HEK293 (cell line): ENCODE results near the gene CHST9.

Source experiments
- MYNN ChIP-seq: fragments of 450-650 bp; formaldehyde crosslinking; IDR thresholded peaks from 2 replicates; pipeline ENCODE4 v1.5.1; 2016; ENCODE audit warnings: missing biosample characterization, missing genetic modification characterization, borderline replicate concordance
- SETDB1 ChIP-seq: IDR thresholded peaks from one replicate; pipeline ENCODE4 v1.6.1; 2017; ENCODE audit warnings: mild to moderate bottlenecking, low read length, moderate library complexity, mixed read lengths; ENCODE audit not compliant: insufficient read length
- ZFP37 ChIP-seq: fragments of 450-650 bp; formaldehyde crosslinking; IDR thresholded peaks from 2 replicates; pipeline ENCODE4 v1.5.1; 2016; ENCODE audit warnings: missing biosample characterization, missing genetic modification characterization
- ZNF138 ChIP-seq: fragments of 450-650 bp; formaldehyde crosslinking; IDR thresholded peaks from 2 replicates; pipeline ENCODE4 v1.5.1; 2016; ENCODE audit warnings: missing biosample characterization, missing genetic modification characterization, borderline replicate concordance
- ZNF335 ChIP-seq: fragments of 450-650 bp; formaldehyde crosslinking; conservative IDR thresholded peaks from 2 replicates; pipeline ENCODE4 v1.5.1; 2016; ENCODE audit warnings: missing biosample characterization, missing genetic modification characterization
- ZNF707 ChIP-seq: fragments of 450-650 bp; formaldehyde crosslinking; IDR thresholded peaks from 2 replicates; pipeline ENCODE4 v1.5.1; 2016; ENCODE audit warnings: missing biosample characterization, missing genetic modification characterization
- ZNF76 ChIP-seq: fragments of 450-650 bp; formaldehyde crosslinking; IDR thresholded peaks from 2 replicates; pipeline ENCODE4; 2016; ENCODE audit warnings: low read depth, missing biosample characterization, missing genetic modification characterization, borderline replicate concordance
- TF ChIP-seq, protein P1 (sequence below): fragments of 450-650 bp; formaldehyde crosslinking; IDR thresholded peaks from 2 replicates; pipeline ENCODE4 v1.5.1; 2016; ENCODE audit warnings: missing biosample characterization, missing genetic modification characterization
- TF ChIP-seq, protein P2 (sequence below): fragments of 450-650 bp; formaldehyde crosslinking; IDR thresholded peaks from 2 replicates; pipeline ENCODE4 v1.5.1; 2017; ENCODE audit warnings: missing biosample characterization, mild to moderate bottlenecking, missing genetic modification characterization, moderate library complexity
- TF ChIP-seq, protein P3 (sequence below): fragments of 450-650 bp; formaldehyde crosslinking; conservative IDR thresholded peaks from 2 replicates; pipeline ENCODE4 v1.5.1; 2016; ENCODE audit warnings: low read depth, missing biosample characterization, missing genetic modification characterization
- TF ChIP-seq, protein P4 (sequence below): fragments of 450-650 bp; formaldehyde crosslinking; IDR thresholded peaks from 2 replicates; pipeline ENCODE4 v1.5.1; 2016; ENCODE audit warnings: missing biosample characterization, missing genetic modification characterization

DNA sequence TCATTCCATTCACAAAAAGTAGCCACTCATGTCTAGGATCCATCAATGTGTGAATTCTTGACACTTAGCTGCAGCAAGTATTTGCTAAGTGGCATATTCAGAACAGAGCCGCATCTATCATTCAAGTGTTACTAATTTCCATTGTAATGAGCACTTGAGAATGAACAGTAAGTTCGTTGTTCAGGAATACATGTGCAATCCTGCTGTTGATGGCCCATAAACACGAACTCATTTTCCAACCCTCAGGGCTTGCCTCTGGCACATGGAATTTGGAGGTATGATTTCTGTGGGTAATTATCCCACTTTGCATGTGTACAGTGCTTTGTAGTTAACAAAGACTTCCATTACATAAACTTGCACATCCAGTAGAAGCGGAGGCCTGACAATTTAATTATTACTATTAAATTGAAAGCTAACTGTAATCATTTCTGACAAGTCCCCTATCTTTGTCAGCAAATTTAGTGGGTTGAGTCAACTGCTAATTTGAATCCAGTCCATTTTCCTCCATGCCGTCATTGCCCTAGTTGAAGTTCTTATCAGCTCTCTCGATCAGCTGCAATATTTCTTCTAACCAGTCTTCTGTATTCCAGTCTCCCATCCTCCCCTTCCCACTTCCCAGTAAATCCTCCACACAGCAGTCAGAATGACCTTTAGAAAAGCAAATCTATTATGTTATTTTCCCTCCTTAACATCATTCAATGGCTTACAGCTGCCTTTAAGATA lies 203.6 kb downstream of the CHST9 start:
- TF ChIP-seq ZNF335 (tag by site-specific recombination) (no peak), ZNF76 (no peak), ZNF707 (no peak), ZFP37 (tag by site-specific recombination) (no peak), MYNN (tag by site-specific recombination) (no peak), SETDB1 (no peak), ZNF138 (tag by site-specific recombination) (no peak)
- TF ChIP-seq, protein P1, sequence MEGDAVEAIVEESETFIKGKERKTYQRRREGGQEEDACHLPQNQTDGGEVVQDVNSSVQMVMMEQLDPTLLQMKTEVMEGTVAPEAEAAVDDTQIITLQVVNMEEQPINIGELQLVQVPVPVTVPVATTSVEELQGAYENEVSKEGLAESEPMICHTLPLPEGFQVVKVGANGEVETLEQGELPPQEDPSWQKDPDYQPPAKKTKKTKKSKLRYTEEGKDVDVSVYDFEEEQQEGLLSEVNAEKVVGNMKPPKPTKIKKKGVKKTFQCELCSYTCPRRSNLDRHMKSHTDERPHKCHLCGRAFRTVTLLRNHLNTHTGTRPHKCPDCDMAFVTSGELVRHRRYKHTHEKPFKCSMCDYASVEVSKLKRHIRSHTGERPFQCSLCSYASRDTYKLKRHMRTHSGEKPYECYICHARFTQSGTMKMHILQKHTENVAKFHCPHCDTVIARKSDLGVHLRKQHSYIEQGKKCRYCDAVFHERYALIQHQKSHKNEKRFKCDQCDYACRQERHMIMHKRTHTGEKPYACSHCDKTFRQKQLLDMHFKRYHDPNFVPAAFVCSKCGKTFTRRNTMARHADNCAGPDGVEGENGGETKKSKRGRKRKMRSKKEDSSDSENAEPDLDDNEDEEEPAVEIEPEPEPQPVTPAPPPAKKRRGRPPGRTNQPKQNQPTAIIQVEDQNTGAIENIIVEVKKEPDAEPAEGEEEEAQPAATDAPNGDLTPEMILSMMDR (tag by site-specific recombination): no peak
- TF ChIP-seq, protein P2, sequence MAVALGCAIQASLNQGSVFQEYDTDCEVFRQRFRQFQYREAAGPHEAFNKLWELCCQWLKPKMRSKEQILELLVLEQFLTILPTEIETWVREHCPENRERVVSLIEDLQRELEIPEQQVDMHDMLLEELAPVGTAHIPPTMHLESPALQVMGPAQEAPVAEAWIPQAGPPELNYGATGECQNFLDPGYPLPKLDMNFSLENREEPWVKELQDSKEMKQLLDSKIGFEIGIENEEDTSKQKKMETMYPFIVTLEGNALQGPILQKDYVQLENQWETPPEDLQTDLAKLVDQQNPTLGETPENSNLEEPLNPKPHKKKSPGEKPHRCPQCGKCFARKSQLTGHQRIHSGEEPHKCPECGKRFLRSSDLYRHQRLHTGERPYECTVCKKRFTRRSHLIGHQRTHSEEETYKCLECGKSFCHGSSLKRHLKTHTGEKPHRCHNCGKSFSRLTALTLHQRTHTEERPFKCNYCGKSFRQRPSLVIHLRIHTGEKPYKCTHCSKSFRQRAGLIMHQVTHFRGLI (tag by site-specific recombination): no peak
- TF ChIP-seq, protein P3, sequence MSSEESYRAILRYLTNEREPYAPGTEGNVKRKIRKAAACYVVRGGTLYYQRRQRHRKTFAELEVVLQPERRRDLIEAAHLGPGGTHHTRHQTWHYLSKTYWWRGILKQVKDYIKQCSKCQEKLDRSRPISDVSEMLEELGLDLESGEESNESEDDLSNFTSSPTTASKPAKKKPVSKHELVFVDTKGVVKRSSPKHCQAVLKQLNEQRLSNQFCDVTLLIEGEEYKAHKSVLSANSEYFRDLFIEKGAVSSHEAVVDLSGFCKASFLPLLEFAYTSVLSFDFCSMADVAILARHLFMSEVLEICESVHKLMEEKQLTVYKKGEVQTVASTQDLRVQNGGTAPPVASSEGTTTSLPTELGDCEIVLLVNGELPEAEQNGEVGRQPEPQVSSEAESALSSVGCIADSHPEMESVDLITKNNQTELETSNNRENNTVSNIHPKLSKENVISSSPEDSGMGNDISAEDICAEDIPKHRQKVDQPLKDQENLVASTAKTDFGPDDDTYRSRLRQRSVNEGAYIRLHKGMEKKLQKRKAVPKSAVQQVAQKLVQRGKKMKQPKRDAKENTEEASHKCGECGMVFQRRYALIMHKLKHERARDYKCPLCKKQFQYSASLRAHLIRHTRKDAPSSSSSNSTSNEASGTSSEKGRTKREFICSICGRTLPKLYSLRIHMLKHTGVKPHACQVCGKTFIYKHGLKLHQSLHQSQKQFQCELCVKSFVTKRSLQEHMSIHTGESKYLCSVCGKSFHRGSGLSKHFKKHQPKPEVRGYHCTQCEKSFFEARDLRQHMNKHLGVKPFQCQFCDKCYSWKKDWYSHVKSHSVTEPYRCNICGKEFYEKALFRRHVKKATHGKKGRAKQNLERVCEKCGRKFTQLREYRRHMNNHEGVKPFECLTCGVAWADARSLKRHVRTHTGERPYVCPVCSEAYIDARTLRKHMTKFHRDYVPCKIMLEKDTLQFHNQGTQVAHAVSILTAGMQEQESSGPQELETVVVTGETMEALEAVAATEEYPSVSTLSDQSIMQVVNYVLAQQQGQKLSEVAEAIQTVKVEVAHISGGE (tag by site-specific recombination): no peak
- TF ChIP-seq, protein P4, sequence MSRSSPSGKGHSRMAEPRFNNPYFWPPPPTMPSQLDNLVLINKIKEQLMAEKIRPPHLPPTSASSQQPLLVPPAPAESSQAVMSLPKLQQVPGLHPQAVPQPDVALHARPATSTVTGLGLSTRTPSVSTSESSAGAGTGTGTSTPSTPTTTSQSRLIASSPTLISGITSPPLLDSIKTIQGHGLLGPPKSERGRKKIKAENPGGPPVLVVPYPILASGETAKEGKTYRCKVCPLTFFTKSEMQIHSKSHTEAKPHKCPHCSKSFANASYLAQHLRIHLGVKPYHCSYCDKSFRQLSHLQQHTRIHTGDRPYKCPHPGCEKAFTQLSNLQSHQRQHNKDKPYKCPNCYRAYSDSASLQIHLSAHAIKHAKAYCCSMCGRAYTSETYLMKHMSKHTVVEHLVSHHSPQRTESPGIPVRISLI (tag by site-specific recombination): no peak
